AG04450 (cell line): ENCODE data around the gene TP53I11. TPM values are rescaled to one million over a fixed set of nuclear protein-coding genes. Genes with fewer than 3 reads are reported as not detected.

Experiments used
- CTCF ChIA-PET: fragments of 300-600, 350-600 bp; formaldehyde crosslinking; extraction: SDS; loops from one replicate; lab custom pipeline; 2022; ENCODE audit warnings: antibody characterized with exemption, inconsistent platforms; lab: Charles Lee
- POLR2A ChIA-PET: fragments of 350-600 bp; formaldehyde crosslinking; extraction: SDS; loops from one replicate; lab custom pipeline; 2021; ENCODE audit warnings: antibody characterized with exemption, inconsistent platforms; lab: Yijun Ruan, JAX
- DNase-seq: peaks from one replicate; pipeline ENCODE4 v3.0.0-alpha.2; 2011; ENCODE audit warnings: low read depth, low spot score
- H3K27ac ChIP-seq: one replicate; pipeline ENCODE4 v1.5.1; 2012; ENCODE audit warnings: low read depth, low read length, control low read depth
- H3K27me3 ChIP-seq: one replicate; pipeline ENCODE4 v1.6.0; 2012; ENCODE audit warnings: low read length; ENCODE audit not compliant: control insufficient read depth, insufficient read depth
- H3K4me3 ChIP-seq: 2 replicates; pipeline ENCODE4 v1.5.1; 2011; ENCODE audit warnings: mild to moderate bottlenecking, low read depth, low read length, control low read depth
- H3K9me3 ChIP-seq: 2 replicates; pipeline ENCODE4 v1.5.1; 2012; ENCODE audit warnings: low read length; ENCODE audit not compliant: control insufficient read depth, insufficient read depth
- CTCF ChIP-seq: IDR thresholded peaks from 2 replicates; pipeline ENCODE4 v1.5.1; 2011; ENCODE audit warnings: low read depth, low read length, control low read depth, inconsistent platforms
- polyA plus RNA-seq: library from polyadenylated mRNA; depleted of rRNA; stranded (reverse); fragments of >200 nt; gene quantifications from 2 replicates; pipeline ENCODE4 v1.2.3, GENCODE V29; 2011

Gene TP53I11
- polyA plus RNA-seq, 1 experiment: 6.3 TPM

- CTCF ChIA-PET: interaction anchor here (0.6 kb wide), 1 partner anchor 43 kb away, joined by 3 read pairs; no protein-coding TSS in a partner anchor
- POLR2A ChIA-PET: no interaction called here
Measured at GRCh38 chr11:44979543-44980399, 29.1 kb upstream of the TP53I11 start.

GRCh38 chr11:44978961-44979331 is 28.3 kb upstream of the TP53I11 start:
- H3K9me3 ChIP-seq: no peaks in the 10 kb centered on the region
- ChIA-PET CTCF (no interaction called here), POLR2A (no interaction called here)
- H3K4me3 ChIP-seq: no peak overlapping the region
- no peak overlapping the region for H3K27ac ChIP-seq
- DNase-seq: no peak
- no peak for TF ChIP-seq CTCF
- peaks cover 13% of the 10 kb centered on the region for H3K27me3 ChIP-seq

More at GRCh38 chr11:44979543-44980399, 29.1 kb upstream of the TP53I11 start:
- peaks cover 13% of the 10 kb centered on the region for H3K27me3 ChIP-seq
- H3K27ac ChIP-seq: no peak overlapping the region
- no peak overlapping the region for H3K4me3 ChIP-seq
- DNase-seq: no peak
- TF ChIP-seq CTCF: no peak
- no peaks in the 10 kb centered on the region for H3K9me3 ChIP-seq

- ChIA-PET CTCF (interaction anchor here (1.6 kb wide), 1 partner anchor 42 kb away, joined by 3 read pairs; no protein-coding TSS in a partner anchor), POLR2A (no interaction called here)
- TF ChIP-seq CTCF: no peak
- DNase-seq: no peak
- no peak overlapping the region for H3K4me3 ChIP-seq
- H3K9me3 ChIP-seq: no peaks in the 10 kb centered on the region
- no peak overlapping the region for H3K27ac ChIP-seq
- H3K27me3 ChIP-seq: peaks cover 13% of the 10 kb centered on the region
Measured at GRCh38 chr11:44978274-44978960, 27.7 kb upstream of the TP53I11 start.

- no peak for DNase-seq
Measured at GRCh38 chr11:44977493-44977984, 26.9 kb upstream of the TP53I11 start.

More at GRCh38 chr11:44977493-44977984, 26.9 kb upstream of the TP53I11 start:
- Histone ChIP-seq H3K9me3 (no peaks in the 10 kb centered on the region), H3K27me3 (peaks cover 13% of the 10 kb centered on the region), H3K27ac (no peak overlapping the region), H3K4me3 (no peak overlapping the region)
- no peak for TF ChIP-seq CTCF
- ChIA-PET POLR2A (no interaction called here), CTCF (interaction anchor here (1.6 kb wide), 2 partner anchors 41 to 126 kb away, joined by 3 to 6 read pairs; no protein-coding TSS in a partner anchor)
